ENCODE measurements around the gene PRG3. TPM values are rescaled to one million over a fixed set of nuclear protein-coding genes. Genes with fewer than 3 reads are reported as not detected.
"Not testable (repeated sequence)": the region's sequence is repeated elsewhere in the genome, so short reads cannot be mapped to it uniquely, and the experiment has no call there.

Gene PRG3
- total RNA-seq, 4 donors from 2014 or later: not detected

GRCh38 chr11:57361926-57362325 lies 19.0 kb downstream of the PRG3 start:
- Histone ChIP-seq H3K9me3 (no peaks in the 10 kb centered on the region), H3K27ac (no peak overlapping the region), H3K4me1 (peaks cover 26% of the 10 kb centered on the region), H3K4me3 (no peak overlapping the region), H3K36me3 (no peaks in the 10 kb centered on the region), H3K27me3 (no peaks in the 10 kb centered on the region)
- no peak for DNase-seq (ENCODE audit: low spot score in 2 of 2)
- 85% methylated on average over 3 of the region's 3 CpGs for WGBS
- TF ChIP-seq EP300 (IDR thresholded peaks at IDR 0.05): no peak
- no peak for TF ChIP-seq CTCF (IDR thresholded peaks at IDR 0.05)
- no peak for TF ChIP-seq POLR2AphosphoS5 (IDR thresholded peaks at IDR 0.05)
- no peak for TF ChIP-seq POLR2A (IDR thresholded peaks at IDR 0.05)

GRCh38 chr11:57361420-57361819 lies 19.5 kb downstream of the PRG3 start:
- H3K4me3 ChIP-seq; H3K27me3 ChIP-seq; H3K9me3 ChIP-seq; H3K27ac ChIP-seq; H3K36me3 ChIP-seq; DNase-seq (ENCODE audit: low spot score in 2 of 2): not testable (repeated sequence)
- H3K4me1 ChIP-seq: peaks cover 26% of the 10 kb centered on the region

DNA sequence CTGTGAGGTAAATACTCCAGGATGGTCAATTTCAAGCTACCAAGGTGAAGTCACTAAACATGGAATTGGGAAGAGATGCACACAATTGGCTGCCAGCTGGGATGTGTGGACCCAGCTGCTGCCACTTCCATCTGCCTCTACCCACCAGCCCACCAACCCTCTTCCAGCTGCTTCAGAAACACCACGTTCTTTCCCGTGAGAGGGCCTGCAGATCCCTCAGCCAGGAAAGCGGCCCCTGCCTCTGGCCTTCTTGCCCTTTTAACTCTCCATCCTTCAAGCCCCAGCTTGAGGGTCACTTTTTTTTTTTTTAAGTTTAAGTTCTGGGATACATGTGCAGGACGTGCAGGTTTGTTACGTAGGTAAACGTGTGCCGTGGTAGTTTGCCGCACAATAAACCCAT lies 20.0 kb downstream of the PRG3 start:
- TF ChIP-seq POLR2A (IDR thresholded peaks at IDR 0.05) (no peak), POLR2AphosphoS5 (IDR thresholded peaks at IDR 0.05) (no peak), EP300 (IDR thresholded peaks at IDR 0.05) (no peak), CTCF (IDR thresholded peaks at IDR 0.05) (no peak)
- H3K36me3 ChIP-seq: no peaks in the 10 kb centered on the region
- no peaks in the 10 kb centered on the region for H3K27me3 ChIP-seq
- no peak overlapping the region for H3K4me3 ChIP-seq
- H3K9me3 ChIP-seq: no peaks in the 10 kb centered on the region
- H3K27ac ChIP-seq: no peak overlapping the region
- peaks cover 26% of the 10 kb centered on the region for H3K4me1 ChIP-seq
- DNase-seq (ENCODE audit: low spot score in 2 of 2): no peak
- 96% methylated on average over 8 of the region's 8 CpGs for WGBS

- H3K4me1 ChIP-seq: peaks cover 26% of the 10 kb centered on the region
- no peaks in the 10 kb centered on the region for H3K9me3 ChIP-seq
- no peak overlapping the region for H3K27ac ChIP-seq
- no peaks in the 10 kb centered on the region for H3K27me3 ChIP-seq
- TF ChIP-seq CTCF (IDR thresholded peaks at IDR 0.05): no peak
- 84% methylated on average over 9 of the region's 9 CpGs for WGBS
- no peaks in the 10 kb centered on the region for H3K36me3 ChIP-seq
- H3K4me3 ChIP-seq: no peak overlapping the region
- no peak for DNase-seq (ENCODE audit: low spot score in 2 of 2)
Observed at GRCh38 chr11:57359896-57360690, 20.9 kb downstream of the PRG3 start.

DNA sequence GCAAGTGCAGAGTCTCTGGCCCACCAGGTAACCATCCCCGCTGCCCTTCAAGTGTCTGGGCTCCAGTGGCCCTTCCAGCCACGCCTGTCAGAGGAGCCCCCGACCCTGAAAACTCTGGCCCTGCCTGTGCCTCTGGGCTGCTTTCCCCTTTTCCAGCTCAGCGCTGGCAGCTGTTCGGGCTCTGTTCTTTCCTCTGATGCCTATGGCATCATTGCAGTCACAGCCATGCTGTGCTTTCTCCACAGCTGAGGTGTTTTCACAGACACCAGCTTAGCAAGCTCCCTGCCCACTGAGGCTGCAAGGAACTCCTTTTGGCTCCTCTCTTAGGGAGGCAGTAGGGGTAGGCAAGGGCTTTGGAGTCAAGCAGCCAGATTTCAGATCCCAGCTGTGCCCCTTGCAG lies 21.6 kb downstream of the PRG3 start:
- 68% methylated on average over 5 of the region's 5 CpGs for WGBS
- Histone ChIP-seq H3K36me3 (no peaks in the 10 kb centered on the region), H3K27me3 (no peaks in the 10 kb centered on the region), H3K4me3 (no peak overlapping the region), H3K27ac (no peak overlapping the region), H3K9me3 (no peaks in the 10 kb centered on the region), H3K4me1 (peaks cover 28% of the 10 kb centered on the region)
- DNase-seq (ENCODE audit: low spot score in 2 of 2): no peak
- TF ChIP-seq EP300 (IDR thresholded peaks at IDR 0.05) (no peak), POLR2AphosphoS5 (IDR thresholded peaks at IDR 0.05) (no peak), CTCF (IDR thresholded peaks at IDR 0.05) (no peak), POLR2A (IDR thresholded peaks at IDR 0.05) (no peak)

GRCh38 chr11:57358991-57359390 lies 22.0 kb downstream of the PRG3 start:
- Histone ChIP-seq H3K27ac (no peak overlapping the region), H3K4me3 (no peak overlapping the region), H3K36me3 (no peaks in the 10 kb centered on the region), H3K4me1 (peaks cover 31% of the 10 kb centered on the region), H3K9me3 (no peaks in the 10 kb centered on the region), H3K27me3 (no peaks in the 10 kb centered on the region)
- WGBS: 54% methylated on average over 9 of the region's 9 CpGs
- TF ChIP-seq CTCF (IDR thresholded peaks at IDR 0.05) (no peak), POLR2AphosphoS5 (IDR thresholded peaks at IDR 0.05) (no peak), EP300 (IDR thresholded peaks at IDR 0.05) (no peak), POLR2A (IDR thresholded peaks at IDR 0.05) (no peak)
- DNase-seq (ENCODE audit: low spot score in 2 of 2): no peak
